ENCODE measurements around the gene RHCE. TPM values are rescaled to one million over a fixed set of nuclear protein-coding genes. Genes with fewer than 3 reads are reported as not detected.
"Not testable (repeated sequence)": the region's sequence is repeated elsewhere in the genome, so short reads cannot be mapped to it uniquely, and the experiment has no call there.

Gene RHCE
- total RNA-seq, 1 donor from 2014 or later = 1.7 TPM

- ATAC-seq; DNase-seq (ENCODE audit: missing footprints); intact Hi-C loops (cut with DNase I): not testable (repeated sequence)
Measured at GRCh38 chr1:25412872-25413623, 7.6 kb downstream of the RHCE start.

- intact Hi-C loops (cut with DNase I); ATAC-seq; DNase-seq (ENCODE audit: missing footprints): not testable (repeated sequence)
Measured at GRCh38 chr1:25409641-25410427, 10.8 kb downstream of the RHCE start.

DNA sequence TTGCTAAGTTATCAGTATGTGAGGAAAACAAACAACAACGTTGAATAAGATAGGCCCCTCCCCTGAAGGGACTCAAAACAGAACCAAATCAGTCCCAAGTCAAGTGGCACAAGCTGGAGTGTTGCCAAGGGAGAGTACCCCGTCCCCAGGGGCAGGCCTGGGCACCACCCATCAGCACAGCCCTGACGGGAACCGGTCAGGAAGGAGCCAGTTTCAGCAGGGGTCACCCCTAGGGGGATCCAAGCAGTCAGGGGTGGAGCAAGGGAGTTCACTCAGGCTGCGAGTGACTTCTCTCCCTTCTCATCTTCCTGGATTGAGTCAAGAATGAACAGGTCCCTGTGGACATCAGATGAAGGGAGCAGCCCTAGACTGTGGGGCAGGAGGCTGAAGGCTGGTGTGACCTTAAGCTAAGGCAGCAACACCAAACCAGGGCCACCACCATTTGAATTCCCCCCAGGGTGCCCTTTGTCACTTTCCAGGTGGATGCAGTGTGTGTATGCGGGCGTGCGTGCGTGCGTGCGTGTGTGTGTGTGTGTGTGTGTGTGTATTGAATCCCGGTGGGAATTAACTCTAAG, 14.8 kb downstream of the RHCE start:
- intact Hi-C loops (cut with DNase I) = not testable (repeated sequence)

GRCh38 chr1:25402947-25403803, 17.4 kb downstream of the RHCE start:
- DNase-seq (ENCODE audit: missing footprints); intact Hi-C loops (cut with DNase I): not testable (repeated sequence)
- peak; percentile 72 for ATAC-seq

More for the DNA sequence above, 14.8 kb downstream of the RHCE start:
- ATAC-seq; DNase-seq (ENCODE audit: missing footprints): not testable (repeated sequence)

DNA sequence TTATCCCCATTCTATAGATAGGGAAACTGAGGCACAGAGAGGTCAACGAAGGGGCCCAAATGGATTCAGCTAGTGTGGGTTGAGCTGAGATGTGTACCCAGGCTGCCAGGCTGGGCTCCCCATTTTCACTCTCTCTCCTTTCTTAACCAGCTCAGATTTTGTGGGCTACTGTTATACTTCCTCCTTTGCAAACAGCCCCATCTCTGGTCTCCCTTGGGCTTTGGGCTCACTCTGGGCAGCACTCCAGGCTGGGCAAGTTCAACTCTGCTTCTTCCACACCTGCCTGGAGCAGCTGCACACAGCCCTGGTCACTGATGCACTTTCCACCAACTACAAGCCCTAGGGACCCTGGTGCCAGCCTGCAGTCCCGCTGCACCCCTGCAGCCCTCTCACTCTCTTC, 22.5 kb downstream of the RHCE start:
- intact Hi-C loops (cut with DNase I); ATAC-seq; DNase-seq (ENCODE audit: missing footprints): not testable (repeated sequence)

DNA sequence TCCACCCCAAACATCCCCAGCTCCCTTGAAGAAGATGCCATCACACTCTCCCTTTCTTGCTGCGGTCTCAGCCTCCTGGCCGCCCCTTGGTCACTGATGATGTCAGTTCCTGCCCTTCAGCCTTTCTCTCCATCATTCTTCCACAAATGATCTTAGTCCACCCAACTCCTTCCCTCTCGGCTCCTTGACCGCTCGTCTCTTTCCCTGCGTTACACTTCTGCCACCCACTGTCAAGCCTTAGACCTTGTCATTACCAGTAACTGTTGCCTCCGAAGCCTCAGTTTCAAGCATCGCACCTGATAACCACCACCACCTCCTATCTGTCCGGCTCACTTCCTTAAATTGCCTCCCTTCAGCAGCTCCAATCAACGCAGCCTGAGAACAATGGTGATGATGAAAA, 23.1 kb downstream of the RHCE start:
- peak; percentile 64 for ATAC-seq
- intact Hi-C loops (cut with DNase I); DNase-seq (ENCODE audit: missing footprints): not testable (repeated sequence)

- DNase-seq (ENCODE audit: missing footprints) = no peak
- intact Hi-C loops (cut with DNase I) = no loop called here
- ATAC-seq = no peak
Measured at GRCh38 chr1:25392841-25393240, 27.8 kb downstream of the RHCE start.

GRCh38 chr1:25389721-25390120, 30.9 kb downstream of the RHCE start:
- DNase-seq (ENCODE audit: missing footprints); ATAC-seq; intact Hi-C loops (cut with DNase I): not testable (repeated sequence)

DNA sequence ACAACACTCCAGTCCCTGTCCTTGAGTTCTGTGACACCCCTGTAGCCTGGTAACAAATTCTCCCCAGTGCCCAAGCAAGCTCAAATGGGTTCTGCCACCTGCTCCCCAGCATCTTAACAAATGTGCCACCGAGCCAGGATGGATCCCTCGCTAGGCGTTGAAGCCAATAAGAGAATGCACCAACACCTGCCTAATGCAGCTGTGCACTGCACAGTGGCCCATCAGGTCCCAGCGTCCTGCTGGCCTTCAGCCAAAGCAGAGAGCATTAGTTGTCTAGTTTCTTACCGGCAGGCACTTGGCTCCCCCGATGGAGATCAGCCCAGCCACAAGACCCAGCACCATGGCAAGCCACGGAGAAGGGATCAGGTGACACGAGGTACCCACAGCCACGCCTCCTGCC, 31.9 kb downstream of the RHCE start:
- ATAC-seq; DNase-seq (ENCODE audit: missing footprints); intact Hi-C loops (cut with DNase I): not testable (repeated sequence)

DNA sequence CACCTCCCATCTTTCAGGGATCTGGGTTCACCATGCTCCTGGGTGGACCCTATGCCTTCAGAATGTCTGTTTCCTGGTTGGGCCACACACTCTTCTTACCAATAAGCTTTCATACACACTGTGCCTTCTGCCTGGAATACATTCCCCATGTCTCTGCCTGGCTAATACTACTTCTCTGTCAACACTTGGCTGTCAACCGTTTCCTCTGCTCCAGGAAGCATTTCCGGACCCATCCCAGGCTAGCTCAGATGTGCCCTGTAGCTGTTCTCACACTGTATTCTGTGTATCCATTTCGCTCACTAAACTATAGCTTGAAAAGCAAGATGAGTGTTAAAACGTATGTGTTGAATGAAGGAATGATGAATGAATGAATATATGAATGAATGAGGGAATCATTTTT, 33.5 kb downstream of the RHCE start:
- ATAC-seq; DNase-seq (ENCODE audit: missing footprints); intact Hi-C loops (cut with DNase I): not testable (repeated sequence)

- ATAC-seq; intact Hi-C loops (cut with DNase I); DNase-seq (ENCODE audit: missing footprints): not testable (repeated sequence)
Measured at GRCh38 chr1:25383875-25384274, 36.8 kb downstream of the RHCE start.

DNA sequence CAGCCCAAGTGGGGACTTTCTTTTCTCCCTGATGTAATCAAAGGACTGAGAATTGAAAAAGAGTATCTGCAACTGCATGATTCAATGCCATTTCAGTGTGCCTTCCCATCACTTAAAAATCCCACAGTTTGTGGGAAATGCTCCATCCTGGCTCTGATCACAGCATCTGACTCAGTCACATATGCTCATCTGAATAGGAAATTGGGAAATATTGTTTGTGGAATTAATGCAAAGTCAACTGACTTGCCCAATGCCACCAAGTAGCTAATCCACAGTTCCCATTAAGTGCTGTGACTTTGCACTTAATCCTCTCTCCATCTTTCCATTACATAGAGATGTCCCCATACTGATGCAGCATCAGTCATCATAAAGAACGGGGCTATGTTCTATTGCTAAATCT, 37.5 kb downstream of the RHCE start:
- ATAC-seq; DNase-seq (ENCODE audit: missing footprints); intact Hi-C loops (cut with DNase I): not testable (repeated sequence)

- intact Hi-C loops (cut with DNase I); DNase-seq (ENCODE audit: missing footprints); ATAC-seq: not testable (repeated sequence)
Measured at GRCh38 chr1:25382543-25382942, 38.1 kb downstream of the RHCE start.

- DNase-seq (ENCODE audit: missing footprints); intact Hi-C loops (cut with DNase I): not testable (repeated sequence)
Measured at GRCh38 chr1:25378367-25378766, 42.3 kb downstream of the RHCE start.

GRCh38 chr1:25371757-25372156, 48.9 kb downstream of the RHCE start:
- intact Hi-C loops (cut with DNase I); DNase-seq (ENCODE audit: missing footprints); ATAC-seq: not testable (repeated sequence)

More at GRCh38 chr1:25378367-25378766, 42.3 kb downstream of the RHCE start:
- not testable (repeated sequence) for ATAC-seq

DNA sequence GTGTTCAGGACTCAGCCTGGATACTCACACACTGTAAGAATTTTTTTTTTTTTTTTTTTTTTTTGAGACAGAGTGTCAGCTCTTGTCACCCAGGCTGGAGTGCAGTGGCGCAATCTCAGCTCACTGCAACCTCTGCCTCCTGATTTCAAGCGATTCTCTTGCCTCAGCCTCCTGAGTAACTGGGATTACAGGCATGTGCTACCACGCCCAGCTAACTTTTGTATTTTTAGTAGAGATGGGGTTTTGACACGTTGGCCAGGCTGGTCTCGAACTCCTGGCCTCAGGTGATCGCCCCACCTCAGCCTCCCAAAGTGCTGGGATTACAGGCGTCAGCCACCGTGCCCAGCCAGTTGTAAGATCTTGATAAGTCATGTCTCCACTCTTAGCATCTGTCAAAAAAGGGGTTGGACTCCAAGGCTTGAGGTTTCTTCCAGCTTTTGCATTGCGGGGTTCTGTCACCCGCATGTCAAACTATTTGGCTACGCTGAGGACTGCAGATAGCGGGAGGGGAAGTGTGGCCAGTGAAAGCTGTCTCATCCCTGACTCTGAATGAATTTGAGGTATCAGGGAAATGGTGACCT, 50.8 kb downstream of the RHCE start:
- intact Hi-C loops (cut with DNase I); ATAC-seq; DNase-seq (ENCODE audit: missing footprints): not testable (repeated sequence)

- intact Hi-C loops (cut with DNase I) = no loop called here
Measured at GRCh38 chr1:25369241-25369640, 51.4 kb downstream of the RHCE start.

More at GRCh38 chr1:25369241-25369640, 51.4 kb downstream of the RHCE start:
- DNase-seq (ENCODE audit: missing footprints) = no peak
- ATAC-seq = no peak

All from Right ventricle myocardium inferior (tissue), 1 donor.